CD1c-positive myeloid dendritic cell (primary cell): ENCODE data around the gene NME7.
"Not testable (repeated sequence)": the region's sequence is repeated elsewhere in the genome, so short reads cannot be mapped to it uniquely, and the experiment has no call there.

Experiments
- DNase-seq: peaks from one replicate; pipeline ENCODE4 v3.0.0-alpha.2; 2016; ENCODE audit errors: extremely low spot score

The NME7 gene, protein sequence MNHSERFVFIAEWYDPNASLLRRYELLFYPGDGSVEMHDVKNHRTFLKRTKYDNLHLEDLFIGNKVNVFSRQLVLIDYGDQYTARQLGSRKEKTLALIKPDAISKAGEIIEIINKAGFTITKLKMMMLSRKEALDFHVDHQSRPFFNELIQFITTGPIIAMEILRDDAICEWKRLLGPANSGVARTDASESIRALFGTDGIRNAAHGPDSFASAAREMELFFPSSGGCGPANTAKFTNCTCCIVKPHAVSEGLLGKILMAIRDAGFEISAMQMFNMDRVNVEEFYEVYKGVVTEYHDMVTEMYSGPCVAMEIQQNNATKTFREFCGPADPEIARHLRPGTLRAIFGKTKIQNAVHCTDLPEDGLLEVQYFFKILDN

DNA sequence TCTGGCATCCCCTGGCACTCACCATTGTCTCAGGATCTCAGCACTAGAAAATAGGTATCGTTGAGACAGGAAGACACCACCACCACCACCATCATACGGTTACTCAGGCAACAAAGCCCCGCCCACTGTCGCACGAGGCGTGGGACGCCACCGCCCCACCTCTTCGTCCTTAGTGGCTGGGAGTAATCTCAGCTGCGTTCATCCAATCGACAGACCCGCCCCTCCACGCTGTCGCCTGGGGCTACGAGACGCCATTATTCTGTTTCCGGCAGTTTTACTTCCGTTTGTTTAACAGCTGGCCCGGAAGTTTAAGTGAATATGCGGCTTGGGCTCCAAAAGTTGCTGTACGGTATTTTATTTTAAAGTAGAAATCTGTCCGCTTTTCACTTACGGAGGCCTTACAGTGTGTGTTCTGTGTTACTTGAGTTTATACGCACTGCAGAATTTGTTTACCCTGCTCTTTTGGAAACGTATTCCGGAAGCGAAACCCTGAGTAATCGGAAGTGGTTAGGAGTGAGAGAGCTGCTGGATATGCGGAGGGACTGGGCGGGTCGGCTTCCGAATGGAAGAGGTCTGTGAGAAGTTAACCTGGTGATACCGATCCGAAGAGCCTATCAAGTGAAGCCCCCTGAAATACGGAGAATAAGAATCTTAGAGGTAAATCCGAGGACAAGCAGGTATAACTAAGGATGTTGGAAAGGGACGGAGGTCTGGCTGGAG is at the start of gene NME7, which contains the start of gene BLZF1:
Gene NME7, minus strand, starts transcription at position 112 of the 720 bp plus-strand sequence. Its CDS starts 87 bp downstream, at position 25.
Gene BLZF1, plus strand, starts transcription at position 510 of the 720 bp plus-strand sequence. CDS start 1,328 bp downstream, outside the sequence.
- DNase-seq: peak; percentile 99

DNA sequence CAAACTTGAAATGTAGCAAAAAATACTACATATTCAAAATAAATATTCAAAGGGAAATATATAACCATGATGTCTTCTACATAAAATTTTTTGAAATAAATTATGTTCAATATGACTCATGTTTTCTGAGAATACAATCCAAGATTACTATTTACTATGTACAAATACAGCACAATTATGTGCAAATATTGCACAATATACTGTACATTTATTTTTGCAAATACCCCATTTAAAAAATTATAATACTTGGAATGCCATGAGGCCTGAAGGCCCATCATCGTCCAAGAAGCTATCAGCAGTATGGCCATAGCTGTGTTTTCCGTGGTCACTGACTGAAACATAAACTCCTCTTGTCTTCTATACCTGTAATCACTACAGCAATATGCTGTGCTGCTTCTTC is 47.4 kb upstream of the NME7 start:
- no peak for DNase-seq

DNA sequence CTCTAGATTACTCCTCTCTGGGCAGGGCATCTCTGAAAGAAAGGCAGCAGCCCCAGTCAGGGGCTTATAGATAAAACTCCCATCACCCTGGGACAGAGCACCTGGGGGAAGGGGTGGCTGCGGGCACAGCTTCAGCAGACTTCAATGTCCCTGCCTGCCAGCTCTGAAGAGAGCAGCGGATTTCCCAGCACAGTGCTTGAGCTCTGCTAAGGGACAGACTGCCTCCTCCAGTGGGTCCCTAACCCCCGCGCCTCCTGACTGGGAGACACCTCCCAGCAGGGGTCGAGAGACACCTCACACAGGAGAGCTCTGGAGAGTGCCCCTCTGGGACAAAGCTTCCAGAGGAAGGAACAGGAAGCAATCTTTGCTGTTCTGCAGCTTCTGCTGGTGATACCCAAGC is 40.7 kb upstream of the NME7 start:
- DNase-seq: not testable (repeated sequence)

DNA sequence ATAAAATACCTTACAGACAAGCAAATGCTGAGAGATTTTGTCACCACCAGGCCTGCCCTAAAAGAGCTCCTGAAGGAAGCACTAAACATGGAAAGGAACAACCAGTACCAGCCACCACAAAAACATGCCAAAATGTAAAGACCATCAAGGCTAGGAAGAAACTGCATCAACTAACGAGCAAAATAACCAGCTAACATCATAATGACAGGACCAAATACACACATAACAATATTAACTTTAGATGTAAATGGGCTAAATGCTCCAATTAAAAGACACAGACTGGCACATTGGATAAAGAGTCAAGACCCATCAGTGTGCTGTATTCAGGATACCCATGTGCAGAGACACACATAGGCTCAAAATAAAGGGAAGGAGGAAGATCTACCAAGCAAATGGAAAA is 35.0 kb upstream of the NME7 start:
- not testable (repeated sequence) for DNase-seq

DNA sequence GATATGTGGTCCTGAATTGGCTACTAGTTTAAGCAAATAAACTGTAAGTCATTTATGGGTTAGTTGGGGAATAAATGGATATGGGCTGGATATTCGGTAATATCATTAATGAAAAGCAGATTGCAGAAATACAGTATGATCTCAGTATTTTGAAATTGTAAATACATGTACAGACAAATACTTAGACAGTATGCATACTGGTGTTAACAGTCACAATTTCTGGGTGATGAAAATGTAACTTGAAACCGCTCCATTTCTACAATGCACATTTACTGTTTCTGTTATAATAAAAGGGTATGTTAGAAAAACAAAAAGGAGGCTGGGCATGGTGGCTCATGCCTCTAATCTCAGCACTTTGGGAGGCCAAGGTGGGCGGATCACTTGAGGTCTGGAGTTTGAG is 28.4 kb upstream of the NME7 start:
- no peak for DNase-seq

DNA sequence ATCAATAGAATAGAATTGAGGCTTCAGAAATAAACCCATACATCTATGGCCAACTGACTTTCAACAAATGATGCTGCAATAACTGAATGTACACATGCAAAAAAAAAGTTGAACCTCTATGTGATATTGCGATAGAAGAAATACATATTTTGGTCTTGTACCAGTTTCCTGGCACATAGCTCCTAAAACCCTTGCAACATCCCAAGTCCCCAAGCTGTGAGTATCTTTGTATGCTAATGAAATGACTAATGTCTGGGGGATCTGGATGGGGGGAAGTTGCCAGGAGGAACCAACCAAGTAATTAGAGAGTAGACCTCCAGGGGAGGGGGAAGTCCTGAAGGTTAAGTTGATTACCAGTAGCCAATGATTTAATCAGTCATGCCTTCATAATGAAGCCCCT is 24.8 kb upstream of the NME7 start:
- no peak for DNase-seq

DNA sequence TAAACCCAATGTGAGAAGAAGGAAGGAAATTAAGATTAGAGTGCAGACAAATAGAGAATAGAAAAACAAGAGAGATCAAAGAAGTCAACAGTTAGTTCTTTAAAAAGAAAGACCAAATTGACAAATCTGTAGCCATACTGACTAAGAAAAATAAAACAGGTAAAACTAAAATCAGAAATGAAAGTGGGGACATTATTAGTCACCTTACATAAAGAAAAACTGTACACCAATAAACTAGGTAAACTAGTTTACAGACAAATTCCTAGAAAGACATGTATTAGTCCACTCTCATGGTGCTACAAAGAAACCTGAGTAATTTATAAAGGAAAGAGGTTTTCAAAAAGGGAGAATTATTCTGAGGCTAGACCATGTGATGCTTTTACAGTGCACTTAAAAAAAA is 22.7 kb upstream of the NME7 start:
- no peak for DNase-seq

DNA sequence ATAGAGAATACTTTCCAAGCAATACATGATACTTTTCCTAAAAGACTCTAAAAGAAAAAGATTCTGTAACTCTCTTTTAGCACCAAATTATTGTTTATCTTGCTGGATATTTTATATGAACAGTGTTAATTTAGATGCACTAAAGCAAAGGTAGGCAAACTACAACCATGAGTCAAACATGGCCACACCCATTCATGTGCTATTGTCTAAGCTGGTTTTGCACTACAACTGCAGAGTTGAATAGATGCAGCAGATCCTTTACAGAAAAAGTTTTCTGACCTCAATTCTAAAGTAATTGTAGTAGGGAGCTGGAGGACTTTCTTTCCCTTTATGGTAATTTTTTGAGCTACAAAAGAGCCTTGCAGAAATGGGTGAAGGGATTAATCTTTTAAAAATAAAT is 19.8 kb upstream of the NME7 start:
- DNase-seq: no peak

DNA sequence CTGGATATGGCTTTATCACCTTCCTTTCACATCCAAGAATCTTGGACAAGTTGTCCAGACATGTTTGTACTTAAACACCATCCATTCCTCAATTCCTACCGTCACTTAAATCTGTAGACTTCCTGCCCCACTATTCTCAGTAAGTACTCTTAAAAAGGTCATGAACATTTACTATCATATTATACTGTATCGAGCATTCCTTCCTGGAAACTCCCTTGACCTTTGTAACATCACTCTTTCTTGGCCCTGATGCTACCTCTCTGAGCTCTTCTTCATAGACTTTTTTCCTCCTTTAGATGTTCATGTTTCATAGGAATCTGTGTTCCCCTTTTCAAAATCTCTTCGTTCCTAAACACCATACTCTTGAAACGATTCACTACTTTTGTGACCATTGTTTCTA is 15.9 kb upstream of the NME7 start:
- no peak for DNase-seq

DNA sequence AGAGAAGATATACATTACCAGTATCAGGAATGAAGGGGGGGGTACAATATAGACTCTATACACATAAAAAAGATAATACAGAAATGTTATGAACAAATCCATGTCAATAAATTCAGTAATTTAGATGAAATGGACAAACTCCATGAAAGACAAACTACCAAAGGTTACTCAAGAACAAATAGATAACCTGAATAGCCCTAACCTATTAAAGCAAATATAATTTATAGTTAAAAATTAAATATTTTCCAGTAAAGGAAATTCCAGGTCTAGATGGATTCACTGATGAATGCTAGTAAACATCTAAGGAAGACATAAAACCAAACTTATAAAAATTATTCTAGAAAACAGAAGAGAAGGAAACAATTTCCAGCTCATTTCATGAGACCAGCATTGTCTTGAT is 13.6 kb upstream of the NME7 start:
- DNase-seq: no peak

DNA sequence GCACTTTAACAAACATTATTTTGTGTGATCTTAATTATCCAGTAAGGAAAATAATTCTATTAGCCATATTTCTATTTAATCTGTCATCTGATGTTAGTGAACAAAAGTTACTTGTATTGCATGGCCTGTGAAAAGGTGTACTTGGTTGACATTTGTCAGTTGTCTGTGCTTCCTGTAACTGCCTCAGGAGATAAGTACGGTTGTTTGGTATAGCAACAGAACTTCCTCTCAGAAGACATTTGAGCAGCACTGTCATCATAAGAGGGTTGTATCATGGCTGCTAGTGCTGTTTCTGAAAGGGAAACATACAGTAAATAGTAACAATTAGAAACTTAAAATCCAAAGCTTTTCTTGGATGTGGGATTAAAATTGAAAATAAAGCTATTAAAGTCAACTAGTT is 3.8 kb upstream of the NME7 start:
- peak; percentile 13 for DNase-seq

DNA sequence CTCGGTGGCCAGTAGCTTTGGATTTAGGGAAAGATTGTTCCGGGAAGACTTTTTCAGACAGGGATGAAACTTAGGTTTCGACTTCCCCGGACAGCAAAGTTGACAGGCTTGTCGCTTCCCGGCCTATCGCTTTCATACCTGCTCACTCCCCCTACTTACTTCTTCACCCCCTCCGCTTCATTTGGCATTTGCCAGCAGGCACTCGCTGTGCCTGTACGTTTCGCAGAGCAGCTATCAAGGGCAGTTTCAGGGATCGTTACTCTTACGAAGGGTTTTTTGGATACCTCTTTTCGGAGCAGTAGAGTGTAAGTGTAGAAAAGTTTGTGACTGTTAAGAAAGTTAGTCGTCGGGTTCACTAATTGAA is 791 bp upstream of the NME7 start:
- DNase-seq: peak; percentile 16

DNA sequence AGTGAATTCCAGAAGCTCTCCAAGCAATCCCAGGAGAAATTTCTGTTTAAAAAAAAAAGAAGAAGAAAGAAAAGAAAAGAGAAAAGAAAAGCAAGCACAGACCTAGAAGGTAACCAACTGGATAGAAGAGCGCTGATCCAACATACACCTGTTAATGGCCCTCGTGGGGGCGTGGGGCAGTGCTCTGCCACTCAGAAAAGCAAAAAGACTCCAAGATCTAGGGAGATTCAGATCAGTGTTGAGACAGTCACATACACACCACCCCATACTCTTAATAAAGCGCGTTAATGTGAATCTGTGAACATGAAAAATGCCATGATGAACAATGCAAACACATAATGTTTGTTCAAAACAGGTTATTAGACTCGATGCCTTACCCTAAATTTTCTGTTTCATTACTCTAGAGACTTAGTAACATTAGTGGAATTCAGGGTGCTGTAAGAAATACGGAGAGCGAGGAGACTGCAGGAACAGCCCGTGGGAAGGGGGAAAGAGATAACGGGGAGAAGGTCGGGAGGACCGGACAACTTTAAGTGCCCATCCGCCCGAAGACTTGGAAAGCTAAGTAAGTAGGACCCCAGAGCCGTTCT is 406 bp downstream of the NME7 start:
- no peak for DNase-seq

DNA sequence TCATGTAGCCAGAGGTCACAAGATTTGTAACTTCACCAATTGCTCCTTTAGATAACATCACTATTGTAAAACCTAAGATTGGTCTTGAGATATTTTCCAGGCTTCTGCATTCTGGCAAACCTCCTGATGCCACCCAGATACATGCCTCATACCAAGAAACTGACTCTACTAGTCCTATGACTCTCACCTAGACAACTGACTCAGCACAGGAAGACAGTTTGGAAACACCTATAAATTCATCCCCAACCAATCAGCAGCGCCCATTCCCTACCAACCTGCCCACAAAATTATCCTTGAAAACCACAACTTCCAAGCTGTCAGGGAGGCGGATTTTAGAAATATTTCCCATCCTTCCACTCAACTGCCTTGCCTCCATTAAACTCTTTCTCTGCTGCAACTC is 2.6 kb downstream of the NME7 start:
- no peak for DNase-seq

DNA sequence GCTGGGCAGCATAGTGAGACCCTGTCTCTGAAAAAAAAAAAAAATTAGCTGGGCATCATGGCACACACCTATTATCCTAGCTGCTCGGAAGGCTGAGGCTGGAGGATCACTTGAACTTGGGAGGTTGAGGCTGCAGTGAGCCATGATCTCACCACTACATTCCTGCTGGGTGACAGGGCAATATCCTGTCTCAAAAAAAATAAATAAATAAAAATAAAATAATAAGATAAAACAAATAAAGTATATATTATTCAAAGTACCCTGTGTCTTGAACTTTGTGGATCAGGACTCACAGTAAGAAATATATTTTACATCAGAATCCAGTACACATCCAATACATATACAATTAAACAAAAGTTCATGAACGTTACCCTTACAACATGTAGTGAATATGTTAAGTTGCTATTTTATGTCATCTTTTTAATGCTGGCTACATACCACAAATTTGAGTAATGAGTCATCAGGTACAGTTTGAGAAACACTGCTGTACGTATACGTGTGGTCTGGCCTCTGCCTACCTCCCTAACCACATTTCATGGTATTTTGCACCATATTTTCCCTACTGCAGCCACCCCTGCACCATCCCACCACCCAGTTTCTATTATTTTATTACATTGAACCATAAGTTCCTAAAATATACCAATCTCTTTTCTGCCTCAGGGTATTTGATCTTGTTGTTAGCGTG is 4.4 kb downstream of the NME7 start:
- no peak for DNase-seq

DNA sequence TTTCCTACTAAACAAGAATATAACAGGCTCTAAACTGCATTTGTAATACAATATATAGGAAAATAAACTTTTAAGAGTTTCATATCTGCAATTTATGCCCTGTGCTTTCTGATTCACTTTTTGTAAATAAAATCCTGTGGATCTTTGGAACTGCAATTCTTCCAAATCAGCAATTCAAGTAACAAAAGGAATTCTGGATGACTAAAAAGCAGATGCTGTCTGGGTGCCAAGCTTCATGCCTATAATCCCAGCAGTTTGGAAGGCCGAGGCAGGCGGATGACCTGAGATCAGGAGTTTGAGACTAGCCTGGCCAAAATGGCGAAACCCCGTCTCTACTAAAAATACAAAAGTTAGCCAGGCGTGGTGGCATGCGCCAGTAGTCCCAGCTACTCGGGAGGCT is 6.3 kb downstream of the NME7 start:
- no peak for DNase-seq

DNA sequence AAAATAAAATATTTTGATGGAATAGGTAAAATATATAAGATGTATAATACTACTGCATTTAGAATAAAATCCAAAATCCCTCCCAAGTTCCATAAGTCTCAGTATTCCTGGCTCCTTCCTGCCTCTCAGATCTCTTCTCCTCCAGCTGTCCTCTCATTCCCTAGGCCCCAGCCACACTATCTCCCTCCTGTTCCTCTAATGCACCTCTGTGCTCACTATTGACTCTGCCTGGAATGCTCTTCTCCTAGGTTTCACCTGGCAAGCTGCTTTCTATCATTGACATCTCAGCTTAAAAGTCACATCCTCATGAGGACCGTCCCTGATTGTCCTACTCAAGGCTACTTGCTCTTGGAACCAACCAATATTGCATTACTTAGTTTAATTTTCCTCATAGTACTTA is 7.2 kb downstream of the NME7 start:
- no peak for DNase-seq

DNA sequence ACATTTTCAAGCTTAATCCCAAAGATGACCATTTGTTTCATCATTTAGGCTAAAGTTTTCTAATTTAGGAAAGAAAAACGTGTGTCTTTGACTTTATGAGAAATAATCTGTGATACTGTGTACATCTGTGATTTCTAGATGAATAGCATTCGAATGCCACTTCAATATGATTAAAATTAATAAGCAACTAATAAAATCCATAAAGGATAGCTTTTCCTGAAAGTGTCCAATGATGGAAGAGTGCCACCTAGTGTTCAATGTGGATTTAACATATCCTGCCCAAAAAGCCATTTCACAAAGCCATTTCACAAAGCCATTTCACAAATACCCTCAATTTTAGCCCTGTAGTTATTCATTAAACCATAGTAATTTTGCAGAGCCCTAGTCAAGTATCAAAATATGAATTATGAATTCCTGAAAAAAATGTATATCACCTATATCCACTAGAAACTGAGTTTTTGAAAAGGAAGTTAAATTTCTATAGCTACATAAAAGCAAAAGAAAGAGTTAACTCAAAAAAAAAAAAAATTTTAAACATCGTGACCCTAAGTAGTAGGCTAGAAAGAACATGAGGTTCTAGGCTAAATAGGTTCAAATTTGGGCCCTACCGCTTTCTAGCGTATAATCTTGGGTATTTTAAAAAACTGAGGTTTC is 19.1 kb downstream of the NME7 start:
- DNase-seq: peak; percentile 76

DNA sequence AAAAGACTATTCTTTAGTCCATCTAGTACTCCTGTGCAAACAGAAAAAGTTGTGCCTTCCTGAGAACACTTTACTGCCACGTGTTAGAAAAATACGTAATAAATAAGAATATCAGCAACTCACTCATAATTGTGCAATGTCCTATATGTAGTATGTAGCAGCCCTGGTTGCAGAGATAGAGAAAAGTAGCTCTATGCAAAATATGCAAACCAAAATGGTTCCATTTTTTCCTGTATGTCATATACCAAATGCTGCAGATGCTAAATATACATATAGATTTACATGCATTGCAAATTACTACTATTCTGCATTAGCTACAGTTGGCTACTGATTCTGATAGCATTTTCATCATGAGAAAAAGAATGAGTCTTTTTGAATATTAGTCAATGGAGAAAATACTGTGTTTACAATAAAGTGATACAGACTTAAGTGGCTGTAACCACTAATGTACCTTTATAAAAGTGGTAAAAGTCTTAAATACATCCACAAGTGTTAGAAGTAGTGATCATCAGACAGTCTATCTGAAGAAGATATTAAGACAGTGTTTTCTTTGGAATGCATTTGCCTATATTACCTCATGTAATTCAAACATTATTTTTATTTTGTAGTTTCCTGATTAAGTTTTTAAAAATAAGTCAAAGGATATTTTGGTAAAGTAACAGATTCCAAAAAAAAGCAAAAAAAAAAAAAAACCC is 19.8 kb downstream of the NME7 start:
- no peak for DNase-seq

DNA sequence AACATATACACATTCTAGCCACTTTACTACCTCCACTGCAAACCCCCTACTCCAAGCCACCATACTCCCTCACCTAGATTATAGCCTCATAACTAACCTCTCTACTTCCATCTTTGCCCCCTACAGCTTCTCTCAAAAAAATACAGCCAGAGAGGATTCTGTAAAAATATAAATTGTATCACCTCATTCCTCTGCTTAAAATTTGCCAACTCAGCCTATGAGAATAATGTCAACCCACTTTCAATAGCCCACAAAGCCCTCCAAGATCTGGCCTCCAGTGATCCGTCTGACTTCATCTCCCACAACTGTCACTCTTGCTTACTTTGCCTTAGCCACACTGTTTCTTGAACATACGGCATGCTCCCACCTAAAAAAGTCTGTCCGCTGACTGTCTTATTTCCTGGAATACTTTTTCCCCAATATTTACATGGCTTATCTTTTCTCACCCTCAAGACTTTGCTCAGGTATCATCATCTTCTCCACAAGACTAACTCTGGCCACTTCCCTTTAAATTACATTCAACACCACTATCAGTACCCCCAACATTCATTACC is 21.5 kb downstream of the NME7 start:
- no peak for DNase-seq

DNA sequence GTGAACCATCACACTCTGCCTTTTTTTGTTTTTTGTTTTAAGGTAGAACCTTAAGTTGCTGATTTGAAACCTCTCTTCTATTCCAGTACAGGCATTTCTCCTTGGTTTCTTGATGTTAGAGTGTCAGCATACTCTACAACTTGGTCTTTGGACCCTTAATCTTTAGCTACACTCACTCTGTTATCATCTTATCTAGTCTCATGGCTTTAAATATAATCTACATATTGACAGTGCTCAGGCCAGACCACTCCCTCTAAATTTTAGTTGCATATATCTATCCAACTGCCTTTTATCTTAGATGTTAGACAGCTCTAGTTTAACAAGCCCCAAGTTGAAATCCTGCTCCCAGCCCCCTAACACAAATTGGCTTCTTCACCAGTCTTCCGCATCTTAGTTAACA is 22.1 kb downstream of the NME7 start:
- no peak for DNase-seq
